HepG2 (cell line): ENCODE results near the gene SULT2A1. TPM values are rescaled to one million over a fixed set of nuclear protein-coding genes. Genes with fewer than 3 reads are reported as not detected.
A peak's percentile ranks its signal among the peaks of the same experiment; 100 is the strongest.

Source experiments
- ATF3 ChIP-seq: sonication (generic); formaldehyde crosslinking; IDR thresholded peaks from 2 replicates; pipeline ENCODE4 v1.4.0; 2020; ENCODE audit warnings: missing genetic modification reagents
- BCL6 ChIP-seq: IDR thresholded peaks from 2 replicates; pipeline ENCODE4 v1.6.1; 2016; ENCODE audit warnings: missing genetic modification reagents, missing compliant biosample characterization
- FOXA3 ChIP-seq: IDR thresholded peaks from 2 replicates; pipeline ENCODE4 v1.6.1; 2016; ENCODE audit warnings: missing genetic modification reagents, missing compliant biosample characterization
- HOXA5 ChIP-seq: sonication (generic); formaldehyde crosslinking; IDR thresholded peaks from 2 replicates; pipeline ENCODE4 v1.4.0; 2020; ENCODE audit warnings: missing genetic modification reagents
- KDM1A ChIP-seq: IDR thresholded peaks from 2 replicates; pipeline ENCODE4 v1.6.1; 2016; ENCODE audit warnings: missing compliant biosample characterization
- PPARG ChIP-seq: conservative IDR thresholded peaks from 2 replicates; pipeline ENCODE4 v1.6.1; 2016; ENCODE audit warnings: missing biosample characterization, missing genetic modification reagents
- PRDM10 ChIP-seq: sonication (generic); formaldehyde crosslinking; IDR thresholded peaks from 2 replicates; pipeline ENCODE4 v1.4.0; 2020; ENCODE audit warnings: low read depth, missing genetic modification reagents
- RELA ChIP-seq: sonication (generic); formaldehyde crosslinking; IDR thresholded peaks from 2 replicates; pipeline ENCODE4 v1.4.0; 2020; ENCODE audit warnings: missing genetic modification reagents
- TFDP1 ChIP-seq: IDR thresholded peaks from 2 replicates; pipeline ENCODE4 v1.6.1; 2016; ENCODE audit warnings: missing compliant biosample characterization, missing genetic modification reagents, borderline replicate concordance
- TFE3 ChIP-seq: IDR thresholded peaks from 2 replicates; pipeline ENCODE4 v1.6.1; 2016
- ZBED4 ChIP-seq: sonication (generic); formaldehyde crosslinking; IDR thresholded peaks from 2 replicates; pipeline ENCODE4 v1.4.0; 2020; ENCODE audit warnings: missing genetic modification reagents, borderline replicate concordance
- ZGPAT ChIP-seq: IDR thresholded peaks from 2 replicates; pipeline ENCODE4 v1.6.1; 2016; ENCODE audit warnings: mild to moderate bottlenecking
- ZNF232 ChIP-seq: sonication (generic); formaldehyde crosslinking; IDR thresholded peaks from 2 replicates; pipeline ENCODE4 v1.4.0; 2020; ENCODE audit warnings: missing genetic modification reagents, borderline replicate concordance
- ZNF503 ChIP-seq: sonication (generic); formaldehyde crosslinking; IDR thresholded peaks from 2 replicates; pipeline ENCODE4 v1.4.0; 2020; ENCODE audit warnings: missing genetic modification reagents
- polyA plus RNA-seq, 8 experiments: library from polyadenylated mRNA; depleted of rRNA in 3 of 8; stranded (reverse) in 7 of 8; unstranded in 1 of 8; fragments of >200 nt; fragmentation: Illumina TruSeq in 4 of 8; extraction: Trizol in 4 of 8; gene quantifications; 2 replicates each; pipeline versions ENCODE4 v1.2.1 to v1.2.3, GENCODE V29; 2011 to 2016; ENCODE audit warnings: low read depth in 4 of 8, missing spikeins in 1 of 8, mixed read lengths in 1 of 8; ENCODE audit not compliant: insufficient read depth in 1 of 8
- total RNA-seq, 5 experiments: library from RNA; depleted of rRNA; stranded (reverse); fragments of >200 nt; fragmentation: Illumina TruSeq; extraction: Trizol; gene quantifications; 2 replicates each; pipeline ENCODE4 v1.2.3, GENCODE V29; 2016; ENCODE audit warnings: low read depth in 1 of 5

The SULT2A1 gene
- total and polyA plus RNA-seq, 2 of the 13 experiments (the other 11 are each of a cell fraction or from before 2014, with no cell fraction given): 137 to 193 TPM

GRCh38 chr19:47920107-47920506, 34.0 kb upstream of the SULT2A1 start (continued):
- TF ChIP-seq PRDM10 (peak; percentile 66), ZNF503 (CRISPR knock-in tag) (0 out of 2 replicates have a peak, but pooled peaks have one; percentile 38), RELA (CRISPR knock-in tag) (0 out of 2 replicates have a peak, but pooled peaks have one; percentile 82), TFE3 (peak; percentile 82), PPARG (0 out of 2 replicates have a peak, but pooled peaks have one; percentile 52), ZBED4 (CRISPR knock-in tag) (peak; percentile 81), FOXA3 (CRISPR knock-in tag) (peak; percentile 75), ZGPAT (CRISPR knock-in tag) (peak; percentile 86), ATF3 (peak; percentile 38; the same call in 1 of the 2 replicates), BCL6 (CRISPR knock-in tag) (peak; percentile 36; the same call in 1 of the 2 replicates), HOXA5 (CRISPR knock-in tag) (peak; percentile 80; the same call in 1 of the 2 replicates), KDM1A (CRISPR knock-in tag) (peak; percentile 93), ZNF232 (CRISPR knock-in tag) (peak; percentile 76; the same call in 1 of the 2 replicates), TFDP1 (peak; percentile 50; the same call in 1 of the 2 replicates)
